ENCODE results near the gene AMBRA1. TPM values are rescaled to one million over a fixed set of nuclear protein-coding genes. Genes with fewer than 3 reads are reported as not detected.

The AMBRA1 gene
- polyA plus RNA-seq, 1 donor from 2014 or later: 34.5 TPM

GRCh38 chr11:46391186-46391577, 202.6 kb downstream of the AMBRA1 start:
- peaks cover 48% of the 10 kb centered on the region for H3K27me3 ChIP-seq (ENCODE audit: insufficient read depth, low read depth, low read length)
- H2AFZ ChIP-seq (ENCODE audit: low read depth, low read length): no peak overlapping the region
- H3K27ac ChIP-seq (ENCODE audit: low read length): no peak overlapping the region

More at GRCh38 chr11:46391186-46391577, 202.6 kb downstream of the AMBRA1 start:
- Histone ChIP-seq H4K20me1 (ENCODE audit: insufficient read depth) (no peaks in the 10 kb centered on the region), H3K79me2 (replicated peaks; ENCODE audit: insufficient read depth, low read length) (no peaks in the 10 kb centered on the region), H3K9me3 (ENCODE audit: low read length) (no peaks in the 10 kb centered on the region), H3F3A (ENCODE audit: insufficient read depth, low read length, poor library complexity, severe bottlenecking) (no peaks in the 10 kb centered on the region), H3K36me3 (ENCODE audit: insufficient read depth, low read length) (no peaks in the 10 kb centered on the region), H3K4me2 (ENCODE audit: low read length) (no peak overlapping the region), H3K9me2 (ENCODE audit: insufficient read depth, low read length) (no peaks in the 10 kb centered on the region), H3K9ac (ENCODE audit: low read length) (peak overlapping the region; percentile 57), H3K4me3 (ENCODE audit: low read length) (peak overlapping the region; percentile 71)
- TF ChIP-seq POLR2AphosphoS5 (IDR thresholded peaks at IDR 0.05) (no peak), CTCF (IDR thresholded peaks at IDR 0.05; ENCODE audit: poor library complexity, severe bottlenecking) (no peak), SMC3 (conservative IDR thresholded peaks at IDR 0.05; ENCODE audit: poor library complexity) (no peak), EZH2 (IDR thresholded peaks at IDR 0.05; ENCODE audit: borderline replicate concordance, insufficient read depth, low read length, poor library complexity, severe bottlenecking) (no peak), RAD21 (conservative IDR thresholded peaks at IDR 0.05) (no peak), MXI1 (conservative IDR thresholded peaks at IDR 0.05; ENCODE audit: poor library complexity, severe bottlenecking) (no peak), EP300 (conservative IDR thresholded peaks at IDR 0.05; ENCODE audit: poor library complexity, severe bottlenecking) (no peak), TAF1 (IDR thresholded peaks at IDR 0.05; ENCODE audit: low read depth) (no peak), REST (IDR thresholded peaks at IDR 0.05; ENCODE audit: borderline replicate concordance) (no peak)

Measured in neural cell (in vitro differentiated cells).